Lower leg skin (tissue), 3 donors: ENCODE results near the gene GPSM1.

ENCODE experiments used
- CTCF ChIP-seq, 3 donors: fragments of 450-650 bp; IDR thresholded peaks; one replicate each; pipeline ENCODE4 v1.5.1; 2016; ENCODE audit warnings: antibody characterized with exemption in 3 of 3, mild to moderate bottlenecking in 3 of 3, moderate library complexity in 2 of 3
- POLR2A ChIP-seq, 2 donors: fragments of 450-650 bp; IDR thresholded peaks; one replicate each; pipeline ENCODE4 v1.6.1; 2016 to 2017; ENCODE audit warnings: antibody characterized with exemption in 2 of 2, mild to moderate bottlenecking in 1 of 2, moderate library complexity in 1 of 2

DNA sequence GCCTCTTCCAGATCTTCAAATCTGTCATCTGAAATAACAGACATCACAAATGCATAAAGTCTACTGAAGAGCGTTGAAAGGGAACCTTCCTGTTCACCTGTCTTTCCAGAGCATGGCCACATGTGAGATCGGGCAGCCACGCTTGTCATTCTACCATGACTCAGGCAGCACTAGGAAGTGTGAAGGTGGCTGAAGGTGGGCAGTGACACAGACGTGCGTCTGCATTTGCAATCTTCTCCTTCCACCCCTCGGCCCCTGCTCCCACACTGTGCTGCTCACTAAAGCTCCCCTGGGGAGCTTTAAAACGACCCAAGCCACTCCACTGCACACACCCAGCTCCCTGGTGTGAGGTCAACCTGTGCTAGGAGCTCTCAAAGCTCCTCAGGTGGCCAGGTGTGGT lies 80.6 kb downstream of the GPSM1 start:
- TF ChIP-seq CTCF (IDR thresholded peaks at IDR 0.05): no peak
- TF ChIP-seq POLR2A (IDR thresholded peaks at IDR 0.05): no peak
